ENCODE results near the gene FAM174C. TPM values are rescaled to one million over a fixed set of nuclear protein-coding genes. Genes with fewer than 3 reads are reported as not detected.

Gene FAM174C
- total RNA-seq, 2 donors from 2014 or later = 48.0 to 63.9 TPM

DNA sequence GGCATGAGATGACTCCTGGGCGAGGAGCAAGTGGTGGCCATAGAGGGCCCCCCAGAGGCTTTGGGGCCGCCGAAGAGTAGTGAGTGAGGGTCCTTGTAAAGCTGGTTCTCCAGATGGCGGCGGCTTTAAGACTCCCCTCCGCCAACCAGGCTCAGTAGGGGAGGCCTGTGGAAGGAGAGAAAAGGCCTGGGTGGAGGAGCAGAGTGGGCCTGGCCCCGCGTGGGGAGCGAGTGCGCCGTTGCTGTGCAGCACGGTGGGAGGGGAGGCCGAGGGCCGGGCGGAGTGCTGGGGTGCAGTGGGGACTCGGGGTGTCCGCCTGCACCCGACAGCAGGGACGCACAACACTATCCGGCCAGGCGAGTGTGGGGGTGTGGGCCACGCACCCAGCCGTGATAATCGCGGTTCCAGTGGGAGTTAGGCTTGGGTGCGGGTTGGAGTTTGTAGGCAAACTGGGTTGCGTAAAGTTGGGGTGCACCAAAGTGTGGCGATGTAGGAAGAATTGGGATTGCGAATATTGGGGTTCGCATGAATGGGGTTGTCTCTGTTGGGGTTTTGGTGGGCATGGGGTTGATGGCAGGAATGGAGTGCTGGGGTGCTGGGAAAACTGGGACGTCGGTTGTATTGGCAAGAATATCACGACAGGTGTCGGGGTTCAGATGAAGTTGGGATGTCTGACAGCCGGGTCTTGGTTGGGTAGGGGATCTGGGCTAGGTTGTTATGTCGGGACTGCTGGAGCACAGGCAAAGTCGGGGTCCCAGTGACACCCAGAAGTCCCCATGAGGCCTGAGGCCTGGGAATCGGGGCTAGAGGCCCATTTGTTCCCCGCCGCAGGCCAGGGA lies 6.9 kb upstream of the FAM174C start:
- Histone ChIP-seq H3K9me3 (no peaks in the 10 kb centered on the region), H3K27ac (peak overlapping the region; percentile 95 to 100 (median 98)), H3K4me3 (no peak overlapping the region), H3K36me3 (replicated peaks in 1 of 2; ENCODE audit: insufficient read depth in 1 of 2, low read depth in 2 of 2) (peaks cover 7 to 8% of the 10 kb centered on the region in 2 donors), H3K27me3 (no peaks in the 10 kb centered on the region), H3K4me1 (peaks cover 81% of the 10 kb centered on the region)
- 47 to 48% methylated on average over 37 to 40 of the region's 40 CpGs for WGBS, 2 donors
- TF ChIP-seq, protein P1, sequence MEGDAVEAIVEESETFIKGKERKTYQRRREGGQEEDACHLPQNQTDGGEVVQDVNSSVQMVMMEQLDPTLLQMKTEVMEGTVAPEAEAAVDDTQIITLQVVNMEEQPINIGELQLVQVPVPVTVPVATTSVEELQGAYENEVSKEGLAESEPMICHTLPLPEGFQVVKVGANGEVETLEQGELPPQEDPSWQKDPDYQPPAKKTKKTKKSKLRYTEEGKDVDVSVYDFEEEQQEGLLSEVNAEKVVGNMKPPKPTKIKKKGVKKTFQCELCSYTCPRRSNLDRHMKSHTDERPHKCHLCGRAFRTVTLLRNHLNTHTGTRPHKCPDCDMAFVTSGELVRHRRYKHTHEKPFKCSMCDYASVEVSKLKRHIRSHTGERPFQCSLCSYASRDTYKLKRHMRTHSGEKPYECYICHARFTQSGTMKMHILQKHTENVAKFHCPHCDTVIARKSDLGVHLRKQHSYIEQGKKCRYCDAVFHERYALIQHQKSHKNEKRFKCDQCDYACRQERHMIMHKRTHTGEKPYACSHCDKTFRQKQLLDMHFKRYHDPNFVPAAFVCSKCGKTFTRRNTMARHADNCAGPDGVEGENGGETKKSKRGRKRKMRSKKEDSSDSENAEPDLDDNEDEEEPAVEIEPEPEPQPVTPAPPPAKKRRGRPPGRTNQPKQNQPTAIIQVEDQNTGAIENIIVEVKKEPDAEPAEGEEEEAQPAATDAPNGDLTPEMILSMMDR (IDR thresholded peaks at IDR 0.05) = no peak
- TF ChIP-seq POLR2A (IDR thresholded peaks at IDR 0.05) = no peak
- DNase-seq = peak in 1 of 4 donors; percentile 14
- no peak for ATAC-seq
- intact Hi-C loops (cut with DNase I) = no loop called here

DNA sequence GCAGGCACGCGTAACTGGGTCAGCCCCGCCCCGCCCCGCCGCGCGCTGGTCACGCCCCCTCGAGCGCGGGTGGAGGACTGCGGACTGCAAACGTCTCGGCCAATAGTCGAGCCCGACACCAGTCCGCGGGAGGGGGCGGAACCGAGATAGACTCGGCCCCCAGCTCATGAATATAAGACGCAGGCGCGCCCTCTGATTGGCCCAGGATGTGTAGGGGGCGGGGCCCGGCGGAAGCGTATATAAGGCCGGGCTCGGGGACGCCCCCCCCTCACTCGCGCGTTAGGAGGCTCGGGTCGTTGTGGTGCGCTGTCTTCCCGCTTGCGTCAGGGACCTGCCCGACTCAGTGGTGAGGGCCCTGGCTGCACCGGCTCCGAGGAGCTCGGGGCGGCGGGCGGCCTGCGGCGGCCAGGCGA lies 6.3 kb upstream of the FAM174C start, which contains the start of gene CIRBP:
CIRBP (plus strand) TSS at position 268 of the 413 bp plus-strand sequence. CDS start 1,602 bp downstream, outside the sequence.
- Histone ChIP-seq H3K36me3 (replicated peaks in 1 of 2; ENCODE audit: insufficient read depth in 1 of 2, low read depth in 2 of 2) (peaks cover 7 to 12% of the 10 kb centered on the region in 2 donors), H3K4me3 (peak within 1 kb of the TSS; percentile 34 to 79), H3K27ac (peak within 1 kb of the TSS; percentile 95 to 100 (median 98)), H3K9me3 (no peaks in the 10 kb centered on the region), H3K4me1 (peaks cover 84% of the 10 kb centered on the region), H3K27me3 (no peaks in the 10 kb centered on the region)
- 0 to 2% methylated on average over 22 to 47 of the region's 50 CpGs for WGBS, 2 donors
- intact Hi-C loops (cut with DNase I) = no loop called here
- peak; percentile 95 to 98 (median 97) for TF ChIP-seq POLR2A (IDR thresholded peaks at IDR 0.05)
- TF ChIP-seq, protein P1 (IDR thresholded peaks at IDR 0.05) = no peak
- DNase-seq = peak; percentile 100
- peak; percentile 88 for ATAC-seq

DNA sequence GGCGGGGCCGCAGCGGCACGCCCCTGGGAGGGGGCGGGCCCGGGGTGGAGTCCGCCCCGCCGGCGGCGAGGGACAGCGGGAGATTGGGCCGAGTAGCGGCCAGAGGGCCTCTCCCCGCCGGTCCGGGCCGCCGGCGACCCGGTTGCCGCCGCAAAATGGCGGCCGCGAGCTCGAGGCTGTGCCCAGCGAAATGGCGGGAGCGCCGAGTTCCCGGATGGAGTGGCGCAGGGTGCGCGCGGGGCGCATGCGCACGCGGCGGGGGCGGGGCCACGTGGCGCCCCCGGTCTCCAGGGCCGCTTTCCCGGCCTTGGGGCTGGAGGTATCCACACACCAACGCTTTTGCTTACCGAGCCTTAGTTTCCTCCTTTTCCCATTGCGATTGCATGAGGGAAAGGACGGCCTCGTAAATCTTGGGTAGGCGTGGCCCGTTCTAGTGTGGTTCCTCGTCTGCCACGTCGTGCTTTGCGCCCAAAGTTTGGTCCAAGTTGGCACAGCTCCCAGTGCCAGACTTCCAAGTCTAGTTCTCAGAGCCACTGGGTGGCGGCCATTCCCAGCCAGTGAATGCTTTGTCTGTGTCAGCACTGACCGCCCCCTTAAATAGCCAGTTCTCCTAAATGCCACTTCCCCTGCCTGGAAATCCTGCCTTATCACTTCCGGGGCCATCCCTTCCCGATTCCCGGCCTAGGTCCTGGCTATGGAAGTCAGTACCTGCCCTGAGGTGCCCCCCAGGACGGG lies 5.7 kb upstream of the FAM174C start:
- intact Hi-C loops (cut with DNase I) = loop anchor here (5.0 kb wide), 1 partner anchor 138 kb away; the partner anchor contains the start of gene DAZAP1
- H3K27me3 ChIP-seq = no peaks in the 10 kb centered on the region
- H3K9me3 ChIP-seq = no peaks in the 10 kb centered on the region
- TF ChIP-seq POLR2A (IDR thresholded peaks at IDR 0.05) = peak in 2 of 3 donors; percentile 0 to 36
- TF ChIP-seq, protein P1 (IDR thresholded peaks at IDR 0.05) = peak in 2 of 7 experiments; percentile 11 to 16
- peak overlapping the region; percentile 95 to 100 (median 98) for H3K27ac ChIP-seq
- DNase-seq = peak; percentile 88 to 92 (median 90)
- H3K4me1 ChIP-seq = peaks cover 89% of the 10 kb centered on the region
- WGBS, 2 donors = 0% methylated on average over 8 to 64 of the region's 64 CpGs
- H3K36me3 ChIP-seq (replicated peaks in 1 of 2; ENCODE audit: insufficient read depth in 1 of 2, low read depth in 2 of 2) = peaks cover 7 to 16% of the 10 kb centered on the region in 2 donors
- H3K4me3 ChIP-seq = peak overlapping the region; percentile 34 to 79
- peak; percentile 65 for ATAC-seq

DNA sequence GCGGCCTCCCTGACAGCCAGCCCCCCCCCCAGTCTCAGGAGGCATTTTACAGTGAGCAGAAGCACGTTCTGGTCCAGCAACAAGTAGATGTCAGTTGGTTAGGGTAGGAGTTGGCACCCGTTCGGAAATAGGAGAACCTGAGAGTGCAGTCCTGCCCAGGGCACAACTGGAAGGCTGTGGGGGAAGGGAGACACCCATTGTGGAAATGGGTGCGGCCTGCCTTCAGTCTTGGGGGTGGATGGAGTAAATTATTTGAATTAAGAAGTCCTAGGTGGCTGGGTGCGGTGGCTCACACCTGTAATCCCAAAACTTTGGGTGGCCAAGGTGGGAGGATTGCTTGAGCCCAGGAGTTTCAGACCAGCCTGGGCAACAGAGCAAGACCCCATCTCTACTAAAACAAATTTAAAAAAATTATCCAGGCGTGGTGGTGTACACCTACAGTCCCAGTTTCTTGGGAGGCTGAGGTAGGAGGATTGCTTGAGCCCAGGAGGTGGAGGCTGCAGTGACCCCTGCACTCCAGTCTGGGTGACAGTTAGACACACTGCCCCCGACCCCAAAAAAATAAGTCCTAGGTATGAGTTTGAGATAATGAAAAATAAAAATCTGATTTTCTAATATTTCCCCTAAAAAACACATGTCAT lies 5.0 kb upstream of the FAM174C start:
- H3K9me3 ChIP-seq = no peaks in the 10 kb centered on the region
- peak overlapping the region; percentile 95 to 100 (median 98) for H3K27ac ChIP-seq
- peaks cover 89% of the 10 kb centered on the region for H3K4me1 ChIP-seq
- WGBS, 2 donors = 7 to 8% methylated on average over 6 to 8 of the region's 8 CpGs
- intact Hi-C loops (cut with DNase I) = loop anchor here (5.0 kb wide), 1 partner anchor 137 kb away; the partner anchor contains the start of gene DAZAP1
- ATAC-seq (no peak), DNase-seq (peak in 3 of 4 donors; percentile 58 to 64 (median 60))
- peaks cover 7 to 18% of the 10 kb centered on the region in 2 donors for H3K36me3 ChIP-seq (replicated peaks in 1 of 2; ENCODE audit: insufficient read depth in 1 of 2, low read depth in 2 of 2)
- TF ChIP-seq POLR2A (IDR thresholded peaks at IDR 0.05) = no peak
- TF ChIP-seq, protein P1 (IDR thresholded peaks at IDR 0.05) = no peak
- H3K27me3 ChIP-seq = no peaks in the 10 kb centered on the region
- peak overlapping the region; percentile 34 to 79 for H3K4me3 ChIP-seq
